CD4-positive, alpha-beta T cell treated with Interleukin-4 for 4 hours (primary cell): ENCODE data around the gene KRTAP5-2.
A peak's percentile ranks its signal among the peaks of the same experiment; 100 is the strongest.
"Not testable (repeated sequence)": the region's sequence is repeated elsewhere in the genome, so short reads cannot be mapped to it uniquely, and the experiment has no call there.

Source experiments
- DNase-seq: peaks from one replicate; pipeline ENCODE4 v3.0.0-alpha.2; 2020

KRTAP5-2 gene

GRCh38 chr11:1625541-1625940 lies 27.4 kb upstream of the KRTAP5-2 start:
- DNase-seq = no peak

- no peak for DNase-seq
Measured at GRCh38 chr11:1624621-1625020, 26.5 kb upstream of the KRTAP5-2 start.

GRCh38 chr11:1623716-1624115 lies 25.6 kb upstream of the KRTAP5-2 start:
- no peak for DNase-seq

- no peak for DNase-seq
Measured at GRCh38 chr11:1622086-1622485, 24.0 kb upstream of the KRTAP5-2 start, which contains the start of gene KRTAP5-4. KRTAP5-4 (minus strand) TSS chr11:1622138; CDS start chr11:1622093, 45 bp downstream.

- DNase-seq = peak; percentile 11
Measured at GRCh38 chr11:1619449-1619848, 21.4 kb upstream of the KRTAP5-2 start.

- no peak for DNase-seq
Measured at GRCh38 chr11:1618231-1618630, 20.1 kb upstream of the KRTAP5-2 start.

GRCh38 chr11:1608363-1608762 lies 10.3 kb upstream of the KRTAP5-2 start, which contains the start of gene KRTAP5-3:
KRTAP5-3 (minus strand) TSS chr11:1608463; CDS start chr11:1608385, 78 bp downstream.
- no peak for DNase-seq

- not testable (repeated sequence) for DNase-seq
Measured at GRCh38 chr11:1607901-1608300, 9.8 kb upstream of the KRTAP5-2 start.

- not testable (repeated sequence) for DNase-seq
Measured at GRCh38 chr11:1607156-1607845, 9.2 kb upstream of the KRTAP5-2 start.

GRCh38 chr11:1605923-1606322 lies 7.8 kb upstream of the KRTAP5-2 start:
- peak; percentile 30 for DNase-seq

GRCh38 chr11:1604711-1605110 lies 6.6 kb upstream of the KRTAP5-2 start:
- no peak for DNase-seq

- DNase-seq = no peak
Measured at GRCh38 chr11:1604181-1604580, 6.1 kb upstream of the KRTAP5-2 start.

- no peak for DNase-seq
Measured at GRCh38 chr11:1603629-1604028, 5.5 kb upstream of the KRTAP5-2 start.

GRCh38 chr11:1601663-1602062 lies 3.6 kb upstream of the KRTAP5-2 start:
- not testable (repeated sequence) for DNase-seq

- no peak for DNase-seq
Measured at GRCh38 chr11:1600626-1601025, 2.5 kb upstream of the KRTAP5-2 start.

- peak; percentile 17 for DNase-seq
Measured at GRCh38 chr11:1598816-1599215, 722 bp upstream of the KRTAP5-2 start.

- DNase-seq = not testable (repeated sequence)
Measured at GRCh38 chr11:1598406-1598805, 312 bp upstream of the KRTAP5-2 start.

- no peak for DNase-seq
Measured at GRCh38 chr11:1597331-1597993, 632 bp downstream of the KRTAP5-2 start.

GRCh38 chr11:1596576-1597121 lies 1.4 kb downstream of the KRTAP5-2 start:
- DNase-seq = not testable (repeated sequence)

- not testable (repeated sequence) for DNase-seq
Measured at GRCh38 chr11:1595994-1596575, 2.0 kb downstream of the KRTAP5-2 start.

- no peak for DNase-seq
Measured at GRCh38 chr11:1592628-1593027, 5.5 kb downstream of the KRTAP5-2 start.

- DNase-seq = no peak
Measured at GRCh38 chr11:1589996-1590395, 8.1 kb downstream of the KRTAP5-2 start.

- peak; percentile 68 for DNase-seq
Measured at GRCh38 chr11:1589191-1589963, 8.7 kb downstream of the KRTAP5-2 start.
